NCI-H1105 (cell line): Measurements from ENCODE around the gene FASTK.

Source experiments
- DNase-seq: peaks from one replicate; lab custom pipeline; 2025; lab: John Stamatoyannopoulos, UW

The FASTK gene

GRCh38 chr7:151080522-151081169 lies at the start of gene FASTK:
Gene FASTK (minus strand): TSS chr7:151080809. CDS start chr7:151080766, 43 bp downstream.
- DNase-seq = peak; percentile 80

GRCh38 chr7:151129960-151130591 lies 49.5 kb upstream of the FASTK start:
- DNase-seq = no peak

- no peak for DNase-seq
Measured at GRCh38 chr7:151129117-151129959, 48.7 kb upstream of the FASTK start.

- DNase-seq = no peak
Measured at GRCh38 chr7:151128716-151129115, 48.1 kb upstream of the FASTK start.

GRCh38 chr7:151128144-151128543 lies 47.5 kb upstream of the FASTK start:
- DNase-seq = no peak

- DNase-seq = peak; percentile 65
Measured at GRCh38 chr7:151126491-151127137, 46.0 kb upstream of the FASTK start.

GRCh38 chr7:151125846-151126481 lies 45.4 kb upstream of the FASTK start:
- DNase-seq = peak; percentile 65

GRCh38 chr7:151125470-151125845 lies 44.8 kb upstream of the FASTK start:
- peak; percentile 57 for DNase-seq

- no peak for DNase-seq
Measured at GRCh38 chr7:151124899-151125399, 44.3 kb upstream of the FASTK start.

GRCh38 chr7:151124481-151124880 lies 43.9 kb upstream of the FASTK start:
- no peak for DNase-seq

- peak; percentile 61 for DNase-seq
Measured at GRCh38 chr7:151123822-151124464, 43.3 kb upstream of the FASTK start.

GRCh38 chr7:151123158-151123821 lies 42.7 kb upstream of the FASTK start:
- no peak for DNase-seq

GRCh38 chr7:151122796-151123157 lies 42.2 kb upstream of the FASTK start:
- no peak for DNase-seq

GRCh38 chr7:151122276-151122675 lies 41.7 kb upstream of the FASTK start:
- no peak for DNase-seq

- DNase-seq = no peak
Measured at GRCh38 chr7:151121380-151122170, 41.0 kb upstream of the FASTK start.

- no peak for DNase-seq
Measured at GRCh38 chr7:151120896-151121295, 40.3 kb upstream of the FASTK start.

GRCh38 chr7:151119902-151120301 lies 39.3 kb upstream of the FASTK start:
- no peak for DNase-seq

- no peak for DNase-seq
Measured at GRCh38 chr7:151119055-151119415, 38.4 kb upstream of the FASTK start.

GRCh38 chr7:151118108-151119054 lies 37.8 kb upstream of the FASTK start:
- DNase-seq = no peak
